GM18861 (cell line): ENCODE data around the gene BCL6B.
"Not testable (repeated sequence)": the region's sequence is repeated elsewhere in the genome, so short reads cannot be mapped to it uniquely, and the experiment has no call there.

Experiments
- ATAC-seq: cut with Tn5 transposase; IDR thresholded peaks from one replicate; pipeline ENCODE4 v1.9.1; 2021; ENCODE audit not compliant: unreplicated experiment

Gene BCL6B

DNA sequence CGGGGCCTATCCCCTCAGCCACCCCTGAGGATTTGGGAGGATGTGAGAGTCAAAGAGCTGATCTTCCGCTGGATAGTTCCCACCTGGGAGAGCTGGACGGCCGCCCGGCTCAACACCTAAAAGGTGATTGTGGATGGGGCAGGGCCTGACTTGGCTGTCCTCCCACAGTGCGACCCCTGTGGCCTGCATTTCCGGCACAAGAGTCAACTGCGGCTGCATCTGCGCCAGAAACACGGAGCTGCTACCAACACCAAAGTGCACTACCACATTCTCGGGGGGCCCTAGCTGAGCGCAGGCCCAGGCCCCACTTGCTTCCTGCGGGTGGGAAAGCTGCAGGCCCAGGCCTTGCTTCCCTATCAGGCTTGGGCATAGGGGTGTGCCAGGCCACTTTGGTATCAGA is 4.5 kb downstream of the BCL6B start:
- no peak for ATAC-seq

DNA sequence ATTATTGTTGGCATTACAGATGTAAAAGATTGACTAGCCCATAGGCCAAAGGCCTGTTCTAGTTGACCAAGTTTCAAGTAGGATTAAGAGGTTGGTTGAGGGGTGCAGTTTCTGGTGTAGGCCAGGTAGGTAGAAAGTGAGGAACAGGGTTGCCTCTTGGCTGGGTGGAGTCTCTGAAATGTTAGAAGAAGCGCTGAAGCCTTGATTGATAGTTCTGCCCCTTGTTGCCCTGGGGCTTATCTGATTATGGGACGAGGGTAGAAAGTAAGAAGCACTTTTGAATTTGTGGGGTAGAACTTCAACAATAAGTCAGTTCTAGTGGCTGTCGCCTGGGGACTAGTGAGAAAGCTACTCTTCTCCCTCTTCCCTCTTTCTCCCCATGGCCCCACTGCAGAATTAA is 6.2 kb downstream of the BCL6B start:
- ATAC-seq: no peak

DNA sequence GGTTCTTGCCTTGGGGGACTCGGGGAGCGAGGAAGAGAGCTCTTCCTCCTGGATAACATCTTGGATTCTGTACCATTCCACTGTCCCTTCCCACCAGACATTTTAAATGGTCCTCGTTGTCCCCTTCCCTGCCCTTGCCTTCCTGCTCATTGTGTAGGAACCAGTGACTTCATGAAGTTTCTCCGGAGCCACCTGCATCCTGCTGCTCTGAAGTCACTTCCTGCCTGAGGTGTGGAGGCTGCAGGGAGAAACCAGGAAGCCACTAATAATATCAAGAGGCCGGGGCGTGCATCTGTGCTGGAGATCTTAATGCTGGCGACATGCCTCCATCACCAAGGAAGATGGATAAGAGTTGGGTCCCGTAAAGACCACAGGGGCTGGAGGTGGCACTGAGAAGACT is 6.8 kb downstream of the BCL6B start:
- no peak for ATAC-seq

DNA sequence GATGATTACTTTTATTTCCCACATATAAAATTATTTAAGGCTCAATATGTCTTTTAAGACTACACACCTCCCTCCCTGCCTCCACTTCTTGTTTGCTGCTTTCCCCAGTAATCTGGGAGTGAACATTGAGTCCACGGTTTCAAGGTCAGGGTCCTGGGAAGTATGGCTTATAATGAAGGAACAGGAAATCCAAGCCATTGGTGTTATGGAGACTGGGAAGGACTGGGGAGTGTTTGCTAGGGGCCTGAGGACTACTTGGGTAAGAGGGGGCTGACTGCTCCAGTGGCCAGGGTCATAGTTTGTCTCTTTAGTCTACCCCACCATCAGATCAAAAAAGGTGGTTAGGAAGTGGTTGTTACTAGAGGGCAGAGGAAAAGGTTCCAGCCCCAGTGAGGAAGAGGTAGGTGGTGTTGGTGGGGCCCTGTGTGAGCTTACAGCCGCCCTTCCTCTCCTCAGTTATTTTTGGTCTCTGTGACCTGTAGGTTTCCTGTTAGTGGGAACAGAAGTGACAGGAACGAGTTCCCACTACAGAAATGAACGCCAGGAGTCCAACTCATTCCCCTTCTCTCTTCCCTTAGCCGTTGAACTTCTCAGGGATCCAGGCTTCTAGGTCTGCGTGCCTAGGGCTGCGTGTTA is 12.2 kb downstream of the BCL6B start:
- ATAC-seq: no peak

DNA sequence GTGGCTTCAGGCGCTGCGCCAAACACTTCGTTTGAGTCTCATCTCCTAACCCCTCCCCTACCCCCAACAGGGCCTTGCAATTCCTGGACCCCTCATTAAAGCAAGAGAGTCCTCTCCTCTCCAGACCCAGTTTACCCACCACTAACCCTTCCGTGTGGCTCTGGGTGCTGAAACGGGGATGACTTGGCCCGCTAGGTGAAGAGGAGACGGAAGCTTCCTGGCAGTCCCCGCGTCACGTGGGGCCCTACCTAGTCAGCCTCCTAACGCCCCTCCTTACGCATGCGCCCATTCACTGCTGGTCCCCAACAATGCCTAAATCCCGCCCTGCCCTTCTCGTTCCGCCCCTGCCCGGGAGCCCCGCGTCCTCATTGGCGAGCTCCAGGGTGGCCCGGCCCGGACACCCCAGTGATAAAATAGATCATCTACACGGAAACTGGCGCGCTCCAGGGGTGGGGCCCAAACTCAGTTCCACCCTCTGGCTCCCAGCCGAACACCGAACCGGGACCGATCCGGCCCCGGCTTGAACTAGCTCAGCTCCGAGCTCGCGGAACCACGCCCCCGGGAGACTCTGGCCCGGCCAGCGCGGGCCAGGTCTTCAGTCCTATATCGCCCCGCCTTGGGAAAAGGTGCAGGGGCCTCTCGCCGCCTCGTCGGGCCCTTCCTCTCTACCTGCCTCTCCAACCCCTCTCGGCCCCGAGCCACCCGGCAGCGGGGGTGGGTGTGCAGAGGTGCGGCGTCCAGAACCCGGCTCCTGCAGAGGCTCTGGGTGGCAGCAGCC is 12.9 kb downstream of the BCL6B start, which contains the start of gene SLC16A13:
Gene SLC16A13 (plus strand): TSS at position 425 of the 778 bp plus-strand sequence. CDS start 368 bp downstream, outside the sequence.
- ATAC-seq: peak; percentile 81

DNA sequence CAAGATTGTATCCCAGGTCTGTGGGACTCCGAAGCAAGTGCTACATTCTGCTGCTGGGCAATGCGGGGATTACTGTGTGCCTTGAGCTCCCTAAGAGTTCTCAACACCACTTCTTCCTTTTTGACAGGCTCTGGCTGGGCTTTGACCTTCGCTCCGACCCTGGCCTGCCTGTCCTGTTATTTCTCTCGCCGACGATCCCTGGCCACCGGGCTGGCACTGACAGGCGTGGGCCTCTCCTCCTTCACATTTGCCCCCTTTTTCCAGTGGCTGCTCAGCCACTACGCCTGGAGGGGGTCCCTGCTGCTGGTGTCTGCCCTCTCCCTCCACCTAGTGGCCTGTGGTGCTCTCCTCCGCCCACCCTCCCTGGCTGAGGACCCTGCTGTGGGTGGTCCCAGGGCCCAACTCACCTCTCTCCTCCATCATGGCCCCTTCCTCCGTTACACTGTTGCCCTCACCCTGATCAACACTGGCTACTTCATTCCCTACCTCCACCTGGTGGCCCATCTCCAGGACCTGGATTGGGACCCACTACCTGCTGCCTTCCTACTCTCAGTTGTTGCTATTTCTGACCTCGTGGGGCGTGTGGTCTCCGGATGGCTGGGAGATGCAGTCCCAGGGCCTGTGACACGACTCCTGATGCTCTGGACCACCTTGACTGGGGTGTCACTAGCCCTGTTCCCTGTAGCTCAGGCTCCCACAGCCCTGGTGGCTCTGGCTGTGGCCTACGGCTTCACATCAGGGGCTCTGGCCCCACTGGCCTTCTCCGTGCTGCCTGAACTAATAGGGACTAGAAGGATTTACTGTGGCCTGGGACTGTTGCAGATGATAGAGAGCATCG is 15.4 kb downstream of the BCL6B start:
- ATAC-seq: no peak

DNA sequence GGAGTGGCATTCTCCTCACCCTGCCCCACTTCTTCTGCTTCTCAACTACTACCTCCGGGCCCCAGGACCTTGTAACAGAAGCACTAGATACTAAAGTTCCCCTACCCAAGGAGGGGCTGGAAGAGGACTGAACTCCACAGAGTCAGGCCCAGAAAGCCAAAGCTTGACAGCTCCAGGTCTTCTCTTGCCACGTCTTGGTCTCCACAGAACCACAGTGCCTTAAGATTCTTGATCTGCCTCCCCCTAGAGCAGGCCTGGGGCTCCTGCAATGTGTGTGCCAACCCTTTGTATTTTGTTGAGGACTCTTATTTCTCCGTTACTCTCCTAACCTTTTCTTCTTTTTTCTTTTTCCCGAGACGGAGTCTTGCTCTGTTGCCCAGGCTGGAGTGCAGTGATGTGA is 17.0 kb downstream of the BCL6B start:
- no peak for ATAC-seq

DNA sequence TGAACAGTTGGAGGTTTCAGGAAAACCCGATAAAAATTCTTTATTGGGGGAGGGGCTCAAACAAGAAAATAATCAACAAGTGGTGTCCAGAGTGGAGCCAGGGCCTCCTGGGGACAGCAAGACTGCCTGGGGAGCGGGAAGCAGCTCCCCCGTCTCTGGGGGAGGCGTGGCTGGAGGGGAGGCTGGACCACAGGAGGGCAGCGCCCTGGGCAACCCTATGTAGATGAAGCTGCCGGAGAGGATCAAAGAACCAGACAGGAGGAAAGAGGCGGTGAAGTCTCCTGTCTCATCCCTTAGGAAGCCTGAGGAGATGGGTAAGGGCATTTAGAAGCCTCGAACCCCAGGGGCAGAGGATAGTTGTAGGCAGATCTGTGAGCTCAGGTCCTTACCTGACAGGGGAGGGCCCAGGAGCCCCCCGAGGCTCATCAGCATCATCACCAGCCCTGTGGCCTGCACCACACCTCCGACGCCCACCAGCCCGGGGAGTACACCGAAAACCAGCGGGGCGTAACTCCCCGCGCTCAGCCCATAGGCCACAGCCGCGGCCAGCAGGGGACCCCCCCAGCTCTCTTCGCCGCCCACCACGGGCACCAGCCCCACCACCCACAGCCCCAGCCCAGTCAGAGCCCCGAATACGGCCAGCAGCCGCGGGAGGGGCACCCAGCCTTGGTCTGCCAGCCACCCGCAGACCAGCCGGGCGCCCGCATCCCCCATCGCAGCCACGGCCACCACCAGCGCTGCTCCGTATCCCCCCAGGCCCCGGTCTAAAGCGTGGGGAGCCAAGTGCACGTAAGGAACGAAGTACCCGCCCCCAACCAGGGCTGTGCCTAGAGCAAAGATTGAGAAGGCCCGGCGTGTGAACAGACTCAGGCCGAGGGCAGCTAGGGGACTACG is 19.0 kb downstream of the BCL6B start:
- no peak for ATAC-seq

GRCh38 chr17:7042501-7043181 is 19.8 kb downstream of the BCL6B start:
- no peak for ATAC-seq

DNA sequence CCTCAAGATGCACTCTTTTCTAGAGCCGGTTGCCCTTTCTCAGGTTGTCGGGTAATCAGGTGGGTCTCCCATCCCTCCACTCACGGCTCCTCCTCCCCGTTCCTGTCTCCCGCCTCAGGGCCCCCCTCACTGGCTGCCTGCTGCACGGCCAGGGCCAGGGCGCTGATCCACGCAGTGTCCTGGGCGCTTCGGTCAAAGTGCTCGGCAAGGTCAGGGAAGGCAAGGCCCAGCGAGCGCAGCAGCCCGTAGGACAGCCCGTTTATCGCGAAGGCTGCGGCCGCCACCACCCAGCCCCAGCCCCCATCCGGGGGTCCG is 20.3 kb downstream of the BCL6B start:
- ATAC-seq: no peak

DNA sequence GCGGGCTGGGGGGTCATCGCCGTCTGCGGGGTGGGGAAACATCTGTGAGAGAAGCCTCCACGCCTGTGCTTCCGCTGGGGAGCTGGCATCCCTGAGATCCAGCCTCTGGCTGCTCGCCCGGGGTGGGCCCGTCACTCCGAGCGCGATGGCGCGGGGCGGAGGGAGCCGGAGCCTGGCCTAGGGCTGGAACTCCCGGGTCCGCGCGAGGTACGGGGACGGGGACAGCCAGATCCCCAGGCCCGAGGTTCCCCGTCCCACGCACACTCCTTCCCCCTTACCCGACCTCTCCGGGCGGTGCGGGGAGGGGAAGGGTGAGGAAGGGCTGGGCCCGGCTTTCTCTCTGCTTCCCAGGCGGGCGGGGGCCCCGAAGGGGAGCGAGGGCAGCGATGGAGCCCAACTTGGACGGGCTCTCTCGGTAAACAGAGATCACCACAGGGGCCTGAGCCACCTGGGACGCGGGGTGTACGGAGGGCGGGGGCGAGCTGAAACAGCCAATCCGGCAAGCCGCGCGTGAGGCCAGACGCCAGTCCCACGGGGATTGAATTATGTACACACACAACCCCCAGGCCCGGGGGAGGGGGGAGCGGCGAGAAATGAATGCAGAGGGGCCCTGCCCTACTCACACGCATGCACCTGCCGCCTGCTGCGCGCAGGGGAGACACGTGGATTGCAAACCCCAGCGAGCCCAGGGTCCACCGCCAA is 20.8 kb downstream of the BCL6B start, which contains the start of gene SLC16A11:
Gene SLC16A11 (minus strand): TSS at position 596 of the 702 bp plus-strand sequence. CDS start 579 bp downstream, at position 17.
- ATAC-seq: no peak

DNA sequence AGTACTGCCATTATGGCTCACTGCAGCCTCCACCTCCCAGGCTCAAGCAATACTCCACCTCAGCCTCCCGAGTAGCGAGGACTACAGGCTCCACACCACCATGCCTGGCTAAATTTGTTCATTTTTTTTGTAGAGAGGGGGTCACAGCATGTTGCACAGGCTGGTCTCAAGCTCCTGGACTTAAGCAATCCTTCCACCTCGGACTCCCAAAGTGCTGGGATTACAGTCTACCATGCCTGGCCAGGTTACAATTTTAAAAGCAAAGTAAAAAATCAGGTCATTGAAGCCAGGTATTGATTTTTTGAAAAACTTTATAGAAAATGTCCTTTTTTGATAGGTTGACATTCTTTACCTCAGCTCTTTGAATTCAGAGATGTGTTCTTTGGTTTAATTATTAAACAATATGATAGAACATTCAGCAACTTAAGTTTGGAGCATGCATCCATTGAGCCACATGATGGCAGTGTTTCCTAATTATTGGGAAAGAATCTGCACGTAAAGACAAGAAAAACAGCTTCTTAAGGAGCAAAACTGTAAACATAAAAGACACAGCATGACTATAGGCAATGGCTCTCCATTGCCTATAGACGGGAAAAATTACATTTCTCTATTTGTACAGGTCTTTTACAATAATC is 22.8 kb downstream of the BCL6B start:
- ATAC-seq: no peak

DNA sequence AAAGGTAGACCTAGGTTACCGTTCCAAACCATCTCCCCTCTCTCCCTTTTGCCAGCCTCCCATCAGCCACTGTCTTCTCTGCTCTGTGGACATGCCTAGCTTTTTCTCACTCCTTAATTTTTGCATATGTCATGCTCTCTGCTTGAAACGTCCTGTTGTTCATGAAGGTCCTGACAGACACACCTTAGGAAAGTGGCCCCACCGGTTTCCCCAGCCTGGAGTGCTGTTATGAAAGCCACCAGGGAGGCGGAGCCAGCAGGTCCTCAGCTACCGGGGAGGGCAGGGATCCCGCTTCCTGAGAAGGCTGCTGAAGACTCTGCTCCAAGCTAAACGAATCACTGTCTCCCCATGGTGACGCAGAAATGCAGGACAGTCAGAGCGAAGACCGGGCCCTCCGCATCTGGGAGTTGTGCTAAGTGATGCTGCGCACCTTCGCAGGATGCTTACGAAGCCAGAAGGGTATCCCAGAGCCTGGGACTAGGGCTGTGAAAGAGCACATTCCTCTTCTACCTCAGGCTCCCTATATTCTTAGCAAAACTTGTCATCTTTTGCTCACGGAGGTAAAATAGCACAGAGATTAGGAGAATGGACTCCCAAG is 23.4 kb downstream of the BCL6B start:
- ATAC-seq: no peak

- ATAC-seq: not testable (repeated sequence)
These were observed 24.0 kb downstream of the BCL6B start for GRCh38 chr17:7046725-7047397.

- no peak for ATAC-seq
These were observed 24.7 kb downstream of the BCL6B start for GRCh38 chr17:7047566-7047965.

GRCh38 chr17:7048968-7049367 is 26.1 kb downstream of the BCL6B start:
- ATAC-seq: no peak

DNA sequence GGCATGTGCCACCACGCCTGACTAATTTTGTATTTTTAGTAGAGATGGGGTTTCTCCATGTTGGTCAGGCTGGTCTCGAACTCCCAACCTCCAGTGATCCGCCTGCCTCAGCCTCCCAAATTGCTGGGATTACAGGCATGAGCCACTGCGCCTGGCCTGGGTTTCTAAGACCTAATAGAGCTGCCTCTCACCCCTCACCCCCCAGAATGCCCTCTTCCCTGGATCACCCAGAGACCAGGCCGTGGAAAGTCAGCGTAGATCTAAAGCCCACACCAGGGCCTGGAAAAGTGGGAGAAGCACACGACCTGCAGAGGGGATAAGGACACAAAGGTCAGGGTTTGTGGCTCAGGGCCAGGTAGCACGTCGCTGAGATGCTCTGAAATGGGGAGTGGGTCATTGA is 27.7 kb downstream of the BCL6B start:
- ATAC-seq: not testable (repeated sequence)

GRCh38 chr17:7056386-7056785 is 33.5 kb downstream of the BCL6B start:
- ATAC-seq: no peak
